ENCODE measurements around the gene IL18.

DNA sequence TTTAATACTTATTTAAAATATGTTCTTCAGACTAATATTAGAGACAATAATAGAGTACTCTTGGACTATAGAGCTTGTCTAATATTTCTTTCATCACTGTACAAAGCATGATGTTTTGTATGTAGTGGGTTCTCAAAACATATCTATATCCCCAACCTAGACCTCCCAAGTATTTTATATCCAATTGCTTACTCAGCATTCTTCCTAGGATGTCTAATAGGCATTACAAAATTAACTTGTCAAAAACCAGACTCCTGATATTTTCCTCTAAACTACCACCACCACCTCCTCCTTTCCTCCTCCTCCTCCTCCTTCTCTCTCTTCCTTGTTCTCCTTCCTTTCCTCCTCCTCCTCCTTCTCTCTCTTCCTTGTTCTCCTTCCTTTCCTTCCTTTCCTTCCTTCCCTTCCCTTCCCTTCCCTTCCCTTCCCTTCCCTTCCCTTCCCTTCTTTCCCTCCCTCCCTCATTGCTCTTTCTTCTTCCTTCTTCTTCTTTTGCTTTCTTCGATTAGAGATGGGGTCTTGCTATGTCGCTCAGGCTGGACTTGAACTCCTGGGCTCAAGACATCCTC is 32.7 kb upstream of the IL18 start:
- TF ChIP-seq MEF2D (tag; conservative IDR thresholded peaks at IDR 0.05; ENCODE audit: low read depth) (no peak), CHD1 (IDR thresholded peaks at IDR 0.05; ENCODE audit: low read length) (no peak), POLR3G (IDR thresholded peaks at IDR 0.05; ENCODE audit: extremely low read depth, insufficient read length, insufficient replicate concordance) (no peak), U2AF2 (optimal IDR thresholded peaks at IDR 0.05; ENCODE audit: low read depth, low read length) (no peak)
